ENCODE data around the gene FNDC3B. TPM values are rescaled to one million over a fixed set of nuclear protein-coding genes. Genes with fewer than 3 reads are reported as not detected.

FNDC3B gene
- total and polyA plus RNA-seq, 2 of the 8 experiments (the other 6 are each of a cell fraction or from before 2014, with no cell fraction given), result 14.1 to 44.4 TPM

- Histone ChIP-seq H3K27me3 (replicated peaks in 1 of 4; ENCODE audit: control insufficient read depth in 3 of 4, extremely low read depth in 1 of 4, insufficient read depth in 3 of 4, low read length in 3 of 4) (no peaks in the 10 kb centered on the region), H3K18ac (ENCODE audit: extremely low read depth, low read length) (no peak overlapping the region), H2AFZ (ENCODE audit: low read length) (no peak overlapping the region), H2BK5ac (ENCODE audit: low read depth, low read length) (no peak overlapping the region), H3K23me2 (ENCODE audit: low read depth, low read length) (no peaks in the 10 kb centered on the region), H4K20me1 (replicated peaks in 1 of 2; ENCODE audit: control insufficient read depth in 1 of 2, insufficient read depth in 2 of 2, low read length in 2 of 2) (no peaks in the 10 kb centered on the region), H2BK20ac (ENCODE audit: low read length) (no peak overlapping the region), H3K4ac (replicated peaks; ENCODE audit: insufficient read length, low read depth, low read length) (no peak overlapping the region), H2BK15ac (ENCODE audit: low read length) (no peak overlapping the region), H3K9ac (replicated peaks in 1 of 4; ENCODE audit: extremely low read depth in 1 of 4, low read depth in 3 of 4, low read length in 3 of 4) (no peak overlapping the region), H3K4me3 (ENCODE audit: extremely low read depth in 1 of 4, insufficient read depth in 2 of 4, low read depth in 3 of 4, low read length in 4 of 4) (no peak overlapping the region), H2BK120ac (replicated peaks; ENCODE audit: low read depth, low read length) (no peak overlapping the region), H2AK5ac (ENCODE audit: low read depth, low read length) (no peak overlapping the region), H4K91ac (replicated peaks; ENCODE audit: insufficient read length, low read length) (no peak overlapping the region), H3K14ac (ENCODE audit: insufficient read length) (no peak overlapping the region), H2BK12ac (ENCODE audit: low read depth, low read length) (no peak overlapping the region), H3K9me3 (ENCODE audit: insufficient read depth in 2 of 2, low read depth in 1 of 2, low read length in 1 of 2) (peaks cover 4 to 7% of the 10 kb centered on the region in 2 experiments; a peak in 3 of 4 replicates), H3K27ac (ENCODE audit: low read depth, low read length) (no peak overlapping the region), H3K4me1 (replicated peaks in 1 of 4; ENCODE audit: control insufficient read depth in 3 of 4, insufficient read depth in 4 of 4, low read length in 3 of 4) (peaks cover 0 to 11% (median 2%) of the 10 kb centered on the region in 4 experiments; a peak in 2 of 7 replicates), H3K23ac (ENCODE audit: insufficient read length) (no peak overlapping the region), H4K5ac (ENCODE audit: insufficient read length, low read depth, low read length) (no peak overlapping the region), H3K36me3 (ENCODE audit: control insufficient read depth in 2 of 4, insufficient read depth in 4 of 4, low read length in 3 of 4) (peaks cover 0 to 11% (median 2%) of the 10 kb centered on the region in 4 experiments; a peak in 4 of 8 replicates), H3K79me2 (ENCODE audit: control insufficient read depth in 1 of 2, insufficient read depth in 2 of 2, low read length in 2 of 2) (peaks cover 0 to 97% of the 10 kb centered on the region in 2 experiments; a peak in 3 of 4 replicates), H3K56ac (replicated peaks; ENCODE audit: insufficient read length, low read depth, low read length) (no peak overlapping the region), H3K4me2 (ENCODE audit: insufficient read depth in 1 of 2, low read depth in 2 of 2, low read length in 2 of 2) (no peak overlapping the region), H4K8ac (ENCODE audit: extremely low read depth, insufficient read depth, low read length) (no peak overlapping the region), H3K79me1 (ENCODE audit: low read depth, low read length) (no peaks in the 10 kb centered on the region; the same call in none of the 2 replicates)
- CTCF ChIA-PET (ENCODE audit: partially characterized antibody), result interaction anchor here (1.5 kb wide), 1 partner anchor 11 kb away, joined by 4 read pairs; no protein-coding TSS in a partner anchor
- DNase-seq (ENCODE audit: low read depth in 1 of 2, low spot score in 2 of 2) (no peak), FAIRE-seq (no peak)
- WGBS, 2 experiments (ENCODE audit: extremely low coverage in 1 of 2, insufficient coverage in 1 of 2, insufficient read length in 1 of 2, insufficient replicate concordance in 2 of 2, low coverage in 1 of 2, low lambda C conversion rate in 2 of 2, missing lambda C conversion rate in 1 of 2), result 83% methylated on average over 8 of the region's 8 CpGs; no CpG with 5 or more reads in 1 of the 2 experiments
- POLR2A ChIA-PET (ENCODE audit: partially characterized antibody), result interaction anchor here (0.6 to 1.9 kb wide), 2 partner anchors 9 to 11 kb away, joined by 3 to 4 read pairs; no protein-coding TSS in a partner anchor
- TF ChIP-seq TCF12 (IDR thresholded peaks at IDR 0.05; ENCODE audit: low read depth, low read length) (no peak), EP300 (IDR thresholded peaks at IDR 0.05; ENCODE audit: borderline replicate concordance in 1 of 2, low read depth in 2 of 2, low read length in 2 of 2) (no peak), GTF2F1 (IDR thresholded peaks at IDR 0.05; ENCODE audit: borderline replicate concordance, low read depth, low read length) (no peak), RXRA (IDR thresholded peaks at IDR 0.05; ENCODE audit: insufficient read depth, low read depth, low read length) (no peak)
Observed at GRCh38 chr3:172083995-172084409, 44.6 kb downstream of the FNDC3B start.
